Astrocyte of the spinal cord (primary cell): ENCODE data around the gene DOCK2.

Experiments
- DNase-seq: peaks from one replicate; pipeline ENCODE4 v3.0.0; 2011; ENCODE audit warnings: low read depth, low spot score
- H3K4me3 ChIP-seq: 2 replicates; pipeline ENCODE4 v1.5.1; 2011; ENCODE audit warnings: low read depth, mild to moderate bottlenecking, low read length, moderate library complexity
- in situ Hi-C: cut with HindIII; loops from 2 replicates; pipeline ENCODE4 v1.10.0; 2017; ENCODE audit warnings: low sequenced_read_pairs
- TF ChIP-seq, protein P1 (sequence below): IDR thresholded peaks from 2 replicates; pipeline ENCODE4 v1.5.1; 2012; ENCODE audit warnings: low read depth, mild to moderate bottlenecking, low read length, inconsistent platforms

DOCK2 gene

DNA sequence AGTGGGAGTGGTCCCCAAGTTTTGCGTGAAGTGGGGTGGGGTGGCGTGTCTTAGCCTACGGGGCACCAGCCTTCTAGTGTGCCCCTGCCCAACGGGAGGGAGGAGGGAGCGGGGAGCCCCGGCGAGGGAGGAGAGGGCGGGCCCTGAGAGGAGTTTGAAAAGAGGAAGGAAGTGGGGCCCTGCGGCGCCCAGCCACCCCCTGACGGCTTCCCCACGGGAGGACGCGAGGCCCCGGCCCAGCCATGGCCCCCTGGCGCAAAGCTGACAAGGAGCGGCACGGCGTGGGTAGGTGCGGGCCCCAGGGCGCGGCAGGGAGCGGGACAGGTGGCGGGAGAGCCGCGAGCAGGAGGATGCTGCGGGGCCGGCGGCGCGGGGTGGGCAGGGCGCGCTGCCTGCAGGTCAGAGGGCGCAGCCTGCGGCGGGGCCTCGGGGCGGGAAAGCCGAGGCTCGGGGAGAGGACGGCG lies at the start of gene DOCK2:
DOCK2 (plus strand) TSS at position 191 of the 464 bp plus-strand sequence; CDS start at position 243, 52 bp downstream.
- in situ Hi-C loops, result no loop called here
- peak within 1 kb of the TSS; percentile 23 for H3K4me3 ChIP-seq
- TF ChIP-seq, protein P1, sequence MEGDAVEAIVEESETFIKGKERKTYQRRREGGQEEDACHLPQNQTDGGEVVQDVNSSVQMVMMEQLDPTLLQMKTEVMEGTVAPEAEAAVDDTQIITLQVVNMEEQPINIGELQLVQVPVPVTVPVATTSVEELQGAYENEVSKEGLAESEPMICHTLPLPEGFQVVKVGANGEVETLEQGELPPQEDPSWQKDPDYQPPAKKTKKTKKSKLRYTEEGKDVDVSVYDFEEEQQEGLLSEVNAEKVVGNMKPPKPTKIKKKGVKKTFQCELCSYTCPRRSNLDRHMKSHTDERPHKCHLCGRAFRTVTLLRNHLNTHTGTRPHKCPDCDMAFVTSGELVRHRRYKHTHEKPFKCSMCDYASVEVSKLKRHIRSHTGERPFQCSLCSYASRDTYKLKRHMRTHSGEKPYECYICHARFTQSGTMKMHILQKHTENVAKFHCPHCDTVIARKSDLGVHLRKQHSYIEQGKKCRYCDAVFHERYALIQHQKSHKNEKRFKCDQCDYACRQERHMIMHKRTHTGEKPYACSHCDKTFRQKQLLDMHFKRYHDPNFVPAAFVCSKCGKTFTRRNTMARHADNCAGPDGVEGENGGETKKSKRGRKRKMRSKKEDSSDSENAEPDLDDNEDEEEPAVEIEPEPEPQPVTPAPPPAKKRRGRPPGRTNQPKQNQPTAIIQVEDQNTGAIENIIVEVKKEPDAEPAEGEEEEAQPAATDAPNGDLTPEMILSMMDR, result no peak
- DNase-seq, result no peak

DNA sequence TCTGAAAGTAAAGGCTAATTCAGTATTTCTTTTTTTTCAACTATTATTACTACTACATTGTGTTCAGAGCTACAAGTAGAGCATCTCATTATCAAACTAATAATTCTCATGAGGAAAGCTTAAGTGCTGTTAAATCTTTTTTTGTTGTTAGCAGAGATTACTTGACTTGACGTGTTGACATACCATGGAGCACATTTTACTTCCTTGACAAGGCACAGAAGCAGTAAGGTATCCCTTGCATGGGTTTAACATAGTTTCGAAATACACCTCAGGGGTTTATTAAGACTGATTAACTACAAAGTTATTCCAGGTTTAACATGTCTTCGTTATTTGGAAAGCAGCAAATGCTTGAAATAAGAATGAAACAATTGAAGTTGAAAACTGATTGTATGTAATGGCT lies 46.5 kb upstream of the DOCK2 start:
- no peak for DNase-seq
- in situ Hi-C loops, result no loop called here
- H3K4me3 ChIP-seq, result no peak overlapping the region
- TF ChIP-seq, protein P1, result no peak

DNA sequence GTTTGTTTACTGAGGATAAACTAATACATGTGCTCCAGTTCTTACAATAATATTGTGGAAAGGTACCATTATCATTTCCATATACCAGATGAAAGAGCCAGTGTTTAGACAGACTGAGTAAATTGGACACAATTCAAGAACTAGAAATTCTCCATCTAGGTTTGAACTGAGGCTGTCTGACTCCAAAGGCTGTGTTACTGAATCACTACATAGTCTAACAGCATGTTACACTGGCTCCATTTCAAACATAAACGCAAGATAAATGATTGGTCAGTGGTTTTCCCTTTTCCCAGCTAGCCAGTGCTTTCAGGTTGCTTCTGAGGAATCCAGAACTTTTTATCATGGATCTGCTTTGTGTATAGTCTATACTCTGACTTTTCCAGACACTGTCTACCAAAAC lies 45.4 kb upstream of the DOCK2 start:
- TF ChIP-seq, protein P1, result no peak
- H3K4me3 ChIP-seq, result no peak overlapping the region
- in situ Hi-C loops, result no loop called here
- DNase-seq, result peak; percentile 89

DNA sequence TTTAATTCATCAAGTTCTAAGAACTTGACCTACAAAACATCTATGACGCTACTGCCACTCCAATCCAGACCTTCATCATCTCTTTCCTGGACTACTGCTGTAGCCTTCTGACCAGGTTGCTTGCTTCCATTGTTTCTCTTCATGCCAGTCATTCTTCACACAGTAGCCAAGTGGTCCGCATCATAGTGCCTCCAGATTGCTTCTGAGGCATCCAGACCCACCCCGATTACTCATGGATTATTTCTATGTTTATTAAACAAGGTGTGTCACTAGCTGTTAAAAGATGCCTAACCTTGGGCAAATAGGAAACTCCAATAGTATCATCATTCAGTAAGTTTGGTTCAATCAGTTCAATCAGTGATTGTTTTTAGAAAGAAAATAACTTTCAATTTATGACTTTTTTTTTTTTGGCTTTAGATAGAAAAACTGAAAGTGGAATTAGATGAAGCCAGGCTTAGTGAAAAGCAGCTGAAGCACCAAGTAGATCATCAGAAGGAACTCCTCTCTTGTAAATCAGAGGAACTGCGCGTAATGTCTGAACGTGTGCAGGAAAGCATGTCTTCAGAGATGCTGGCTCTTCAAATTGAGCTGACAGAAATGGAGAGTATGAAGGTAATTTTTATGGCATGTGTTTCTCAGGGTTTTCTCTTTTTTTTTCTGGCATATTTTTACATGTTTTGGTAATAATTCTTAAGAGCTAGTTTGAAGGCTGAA lies 44.0 kb upstream of the DOCK2 start:
- DNase-seq, result no peak
- TF ChIP-seq, protein P1, result no peak
- no peak overlapping the region for H3K4me3 ChIP-seq
- in situ Hi-C loops, result no loop called here

DNA sequence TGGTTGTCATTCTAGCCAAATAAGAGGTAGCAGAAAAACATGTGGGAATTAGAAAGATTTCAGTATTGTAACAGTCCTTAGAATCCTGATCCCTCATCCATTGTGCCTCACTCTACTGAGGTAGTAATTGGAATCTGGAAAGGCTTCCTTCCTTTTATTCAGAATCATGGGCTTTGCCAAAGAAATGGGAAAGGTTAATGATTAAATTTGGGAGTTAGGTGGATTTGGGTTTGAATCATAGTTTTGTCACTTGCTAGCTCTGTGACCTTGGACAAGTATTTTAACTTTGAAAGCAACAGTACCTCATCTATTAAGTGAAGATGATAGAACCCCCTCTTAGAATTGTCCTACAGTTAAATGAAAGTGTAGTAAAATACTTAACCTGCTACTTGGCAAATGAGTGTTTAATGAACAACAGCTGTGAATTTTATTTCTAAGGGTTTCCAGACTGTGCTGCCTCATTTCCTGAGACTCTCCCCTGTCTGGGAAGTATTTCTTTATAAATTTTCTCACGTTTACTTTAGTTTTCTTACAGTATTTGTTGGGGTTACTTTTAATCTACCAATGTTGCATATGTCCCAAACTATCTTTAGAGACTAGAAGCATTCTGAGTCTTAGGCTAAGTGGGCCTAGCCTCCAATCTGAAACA lies 41.8 kb upstream of the DOCK2 start:
- in situ Hi-C loops, result no loop called here
- peak; percentile 39 for DNase-seq

DNA sequence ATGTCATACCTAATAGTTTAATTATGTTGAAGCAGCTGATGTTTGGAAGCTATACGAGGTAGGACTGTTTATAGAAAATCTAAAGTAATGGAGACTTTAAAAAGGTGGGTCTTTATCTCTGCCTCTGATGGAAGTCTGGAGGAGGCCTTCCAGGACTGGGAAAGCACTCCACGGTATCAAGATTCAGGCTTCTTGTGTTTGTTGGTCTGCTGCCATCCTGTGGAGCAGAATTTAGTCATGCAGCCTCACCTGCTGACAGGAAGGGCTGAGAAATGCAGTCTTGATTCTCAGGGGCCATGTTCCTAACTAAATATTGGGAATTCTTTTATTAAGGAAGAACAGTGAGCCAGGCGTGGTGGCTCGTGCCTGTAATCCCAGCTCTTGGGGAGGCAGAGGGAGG lies 37.6 kb upstream of the DOCK2 start:
- no peak overlapping the region for H3K4me3 ChIP-seq
- TF ChIP-seq, protein P1, result no peak
- in situ Hi-C loops, result no loop called here
- DNase-seq, result peak; percentile 48

More for the DNA sequence above, 41.8 kb upstream of the DOCK2 start:
- no peak overlapping the region for H3K4me3 ChIP-seq
- TF ChIP-seq, protein P1, result no peak
